ENCODE results near the gene MAMDC4.

Gene MAMDC4

DNA sequence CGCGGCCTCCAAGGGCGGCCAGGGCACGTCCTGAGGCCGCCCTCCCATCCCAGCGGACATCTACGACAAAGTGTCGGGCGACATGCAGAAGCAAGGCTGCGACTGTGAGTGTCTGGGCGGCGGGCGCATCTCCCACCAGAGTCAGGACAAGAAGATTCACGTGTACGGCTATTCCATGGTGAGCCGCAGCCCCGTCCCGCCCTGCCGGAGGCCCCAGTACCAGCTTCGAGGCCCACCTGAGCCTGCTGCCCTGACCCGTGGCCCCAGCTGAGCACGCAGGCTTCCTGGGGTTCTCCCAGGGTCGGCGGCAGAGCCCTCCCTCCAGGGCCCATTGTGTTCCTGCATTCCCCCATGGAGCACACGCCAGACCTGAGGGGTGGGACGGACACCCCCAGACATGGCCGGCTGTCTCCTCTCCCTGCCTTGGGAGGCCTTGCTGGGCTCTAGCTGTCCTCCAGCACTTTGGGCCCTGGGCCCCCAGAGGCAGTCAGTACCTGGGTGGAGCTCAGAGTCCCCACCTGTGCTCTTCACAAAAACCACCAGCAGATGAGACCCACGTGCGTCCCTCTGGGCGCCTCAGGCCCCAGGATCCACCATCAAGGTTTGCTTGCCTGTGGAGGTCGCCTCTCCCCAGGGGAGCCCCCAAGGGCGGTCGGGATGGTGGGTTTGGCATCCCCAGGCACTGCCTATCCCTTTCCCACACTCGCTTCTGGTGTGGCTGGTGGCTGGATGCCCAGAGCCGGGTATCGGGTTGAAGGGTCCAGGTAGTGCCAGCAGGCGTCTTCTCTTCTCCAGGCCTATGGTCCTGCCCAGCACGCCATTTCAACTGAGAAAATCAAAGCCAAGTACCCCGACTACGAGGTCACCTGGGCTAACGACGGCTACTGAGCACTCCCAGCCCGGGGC is 1.9 kb upstream of the MAMDC4 start:
- H3K27me3 Mint-ChIP-seq, result peaks cover 3% of the 10 kb centered on the region
- H3K4me1 Mint-ChIP-seq, result peaks cover 6% of the 10 kb centered on the region
- H3K36me3 Mint-ChIP-seq, result no peaks in the 10 kb centered on the region
- H3K27ac Mint-ChIP-seq, result no peak overlapping the region
- no peaks in the 10 kb centered on the region for H3K9me3 Mint-ChIP-seq
- peak overlapping the region; percentile 85 for H3K4me3 Mint-ChIP-seq

DNA sequence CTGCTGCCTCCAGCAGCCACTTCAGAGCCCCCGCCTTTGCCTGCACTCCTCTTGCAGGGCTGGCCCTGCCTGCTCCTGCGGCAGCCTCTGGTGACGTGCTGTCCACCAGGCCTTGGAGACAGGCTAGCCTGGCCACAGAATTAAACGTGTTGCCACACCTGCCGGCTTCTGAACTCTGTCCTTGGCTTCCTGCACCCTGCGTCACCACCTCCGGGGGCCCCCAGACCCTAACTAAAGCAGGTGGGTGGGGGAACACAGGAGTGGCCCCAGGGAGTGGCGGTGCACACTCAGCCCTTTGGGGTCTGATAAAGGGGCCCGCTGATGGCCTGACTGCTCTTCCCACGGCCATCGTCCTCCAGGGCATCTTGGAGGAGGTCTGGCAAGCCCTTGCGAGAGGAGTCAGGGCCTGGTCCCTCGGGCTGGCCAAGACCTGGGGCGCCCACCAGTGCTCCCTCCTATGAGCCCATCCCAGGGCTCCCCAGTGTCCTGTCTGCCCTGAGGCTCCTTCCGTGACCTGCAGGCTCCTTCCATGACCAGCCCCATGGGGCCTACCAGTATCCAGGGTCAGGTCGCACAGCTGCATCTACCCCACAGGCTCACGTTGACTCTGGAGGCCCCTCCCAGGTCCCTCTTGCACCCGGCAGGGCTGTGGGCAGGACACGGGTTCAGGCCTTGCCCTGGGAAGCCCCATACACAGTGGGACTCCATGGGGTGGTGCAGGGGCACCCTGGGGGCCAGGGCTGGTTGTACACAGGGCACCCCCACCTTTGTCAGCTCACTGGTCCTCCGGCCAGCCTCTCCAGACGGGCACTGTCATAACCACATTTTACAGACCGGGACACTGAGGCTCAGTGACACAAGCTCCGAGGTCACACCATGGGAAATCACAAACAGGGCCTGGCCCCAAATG is 1.0 kb upstream of the MAMDC4 start:
- no peak overlapping the region for H3K27ac Mint-ChIP-seq
- H3K4me3 Mint-ChIP-seq, result peak overlapping the region; percentile 54
- H3K36me3 Mint-ChIP-seq, result no peaks in the 10 kb centered on the region
- peaks cover 3% of the 10 kb centered on the region for H3K27me3 Mint-ChIP-seq
- H3K9me3 Mint-ChIP-seq, result no peaks in the 10 kb centered on the region
- H3K4me1 Mint-ChIP-seq, result peaks cover 6% of the 10 kb centered on the region

DNA sequence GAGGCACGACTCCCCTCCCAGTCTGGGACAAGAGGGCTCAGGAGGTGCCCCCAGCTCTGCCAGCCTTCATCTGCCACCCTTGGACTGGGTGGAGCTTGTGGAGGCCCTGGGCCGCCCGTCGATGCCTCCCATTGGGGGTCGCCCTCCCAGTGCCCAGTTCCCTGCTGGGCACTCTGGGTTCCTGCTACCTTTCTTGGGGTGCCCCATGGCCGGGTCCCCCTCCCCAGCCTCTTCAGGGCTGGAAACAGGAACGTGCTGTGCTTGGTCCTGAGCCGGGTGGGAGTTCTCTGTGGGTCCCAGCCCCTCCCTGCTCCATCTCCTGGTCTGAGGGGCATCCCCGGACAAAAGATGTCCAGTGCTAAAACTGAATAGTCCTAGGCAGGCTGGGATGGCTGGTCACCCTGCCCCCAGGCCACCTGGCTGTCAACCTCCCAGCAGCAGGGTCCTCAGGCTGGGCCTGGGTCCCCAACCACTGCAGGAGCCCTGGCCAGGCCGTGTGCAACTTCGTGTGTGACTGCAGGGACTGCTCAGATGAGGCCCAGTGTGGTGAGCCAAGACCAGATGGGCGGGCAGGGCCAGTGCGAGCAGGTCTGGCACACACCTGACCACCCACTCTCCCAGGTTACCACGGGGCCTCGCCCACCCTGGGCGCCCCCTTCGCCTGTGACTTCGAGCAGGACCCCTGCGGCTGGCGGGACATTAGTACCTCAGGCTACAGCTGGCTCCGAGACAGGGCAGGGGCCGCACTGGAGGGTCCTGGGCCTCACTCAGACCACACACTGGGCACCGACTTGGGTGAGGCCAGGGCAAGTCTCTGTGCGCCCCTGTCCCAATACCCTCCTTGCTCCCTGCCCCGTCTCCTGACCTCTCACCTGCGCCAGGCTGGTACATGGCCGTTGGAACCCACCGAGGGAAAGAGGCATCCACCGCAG is 784 bp downstream of the MAMDC4 start:
- H3K4me1 Mint-ChIP-seq, result peaks cover under 1% of the 10 kb centered on the region

GRCh38 chr9:136853596-136854112 is 1.5 kb downstream of the MAMDC4 start:
- no peak overlapping the region for H3K4me3 Mint-ChIP-seq
- no peaks in the 10 kb centered on the region for H3K9me3 Mint-ChIP-seq
- H3K27me3 Mint-ChIP-seq, result no peaks in the 10 kb centered on the region
- no peaks in the 10 kb centered on the region for H3K4me1 Mint-ChIP-seq
- H3K36me3 Mint-ChIP-seq, result no peaks in the 10 kb centered on the region
- H3K27ac Mint-ChIP-seq, result no peak overlapping the region

More for the DNA sequence above, 784 bp downstream of the MAMDC4 start:
- no peak overlapping the region for H3K4me3 Mint-ChIP-seq
- H3K27me3 Mint-ChIP-seq, result no peaks in the 10 kb centered on the region
- no peak overlapping the region for H3K27ac Mint-ChIP-seq
- H3K36me3 Mint-ChIP-seq, result no peaks in the 10 kb centered on the region
- no peaks in the 10 kb centered on the region for H3K9me3 Mint-ChIP-seq

- no peaks in the 10 kb centered on the region for H3K36me3 Mint-ChIP-seq
- H3K9me3 Mint-ChIP-seq, result no peaks in the 10 kb centered on the region
- no peak overlapping the region for H3K27ac Mint-ChIP-seq
- no peaks in the 10 kb centered on the region for H3K27me3 Mint-ChIP-seq
- no peaks in the 10 kb centered on the region for H3K4me1 Mint-ChIP-seq
- no peak overlapping the region for H3K4me3 Mint-ChIP-seq
These were observed 2.1 kb downstream of the MAMDC4 start for GRCh38 chr9:136854113-136854841.

DNA sequence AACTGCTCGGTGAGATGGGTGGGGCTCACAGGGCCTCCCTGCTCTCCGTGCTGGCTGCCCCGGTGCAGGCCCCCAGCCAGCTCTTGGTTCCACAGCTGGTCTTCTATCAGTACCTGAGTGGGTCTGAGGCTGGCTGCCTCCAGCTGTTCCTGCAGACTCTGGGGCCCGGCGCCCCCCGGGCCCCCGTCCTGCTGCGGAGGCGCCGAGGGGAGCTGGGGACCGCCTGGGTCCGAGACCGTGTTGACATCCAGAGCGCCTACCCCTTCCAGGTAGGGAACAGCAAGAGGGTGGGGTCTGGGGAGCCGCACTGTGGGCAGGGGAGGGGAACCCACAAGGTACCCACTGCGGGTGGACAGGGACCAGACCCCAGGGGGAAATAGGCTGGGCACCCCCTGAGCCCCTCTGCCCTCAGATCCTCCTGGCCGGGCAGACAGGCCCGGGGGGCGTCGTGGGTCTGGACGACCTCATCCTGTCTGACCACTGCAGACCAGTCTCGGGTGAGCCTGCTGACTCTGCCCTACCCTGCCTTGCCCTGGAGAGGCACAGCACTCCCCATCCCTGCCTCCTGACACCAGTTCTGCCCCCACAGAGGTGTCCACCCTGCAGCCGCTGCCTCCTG is 2.8 kb downstream of the MAMDC4 start:
- no peaks in the 10 kb centered on the region for H3K4me1 Mint-ChIP-seq
- H3K36me3 Mint-ChIP-seq, result no peaks in the 10 kb centered on the region
- no peak overlapping the region for H3K4me3 Mint-ChIP-seq
- no peaks in the 10 kb centered on the region for H3K9me3 Mint-ChIP-seq
- no peak overlapping the region for H3K27ac Mint-ChIP-seq
- H3K27me3 Mint-ChIP-seq, result no peaks in the 10 kb centered on the region

GRCh38 chr9:136855461-136856078 is 3.4 kb downstream of the MAMDC4 start:
- no peaks in the 10 kb centered on the region for H3K4me1 Mint-ChIP-seq
- no peaks in the 10 kb centered on the region for H3K27me3 Mint-ChIP-seq
- no peaks in the 10 kb centered on the region for H3K9me3 Mint-ChIP-seq
- no peaks in the 10 kb centered on the region for H3K36me3 Mint-ChIP-seq
- no peak overlapping the region for H3K27ac Mint-ChIP-seq
- no peak overlapping the region for H3K4me3 Mint-ChIP-seq

DNA sequence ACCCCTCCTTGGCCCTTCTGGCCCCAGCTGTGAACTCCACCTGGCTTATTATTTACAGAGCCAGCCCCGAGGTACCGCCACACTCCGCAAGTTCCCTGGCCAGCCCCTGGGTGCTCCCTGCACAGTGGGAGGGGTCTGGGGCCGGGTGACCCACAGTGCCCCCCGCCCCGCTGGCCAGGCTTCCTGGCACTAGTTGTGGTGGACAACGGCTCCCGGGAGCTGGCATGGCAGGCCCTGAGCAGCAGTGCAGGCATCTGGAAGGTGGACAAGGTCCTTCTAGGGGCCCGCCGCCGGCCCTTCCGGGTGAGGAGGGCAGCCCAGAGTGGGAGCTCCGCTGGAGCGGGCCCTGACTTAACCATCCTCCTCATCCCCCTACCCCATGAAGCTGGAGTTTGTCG is 3.9 kb downstream of the MAMDC4 start:
- H3K36me3 Mint-ChIP-seq, result no peaks in the 10 kb centered on the region
- H3K27me3 Mint-ChIP-seq, result no peaks in the 10 kb centered on the region
- no peak overlapping the region for H3K4me3 Mint-ChIP-seq
- no peak overlapping the region for H3K27ac Mint-ChIP-seq
- no peaks in the 10 kb centered on the region for H3K4me1 Mint-ChIP-seq
- H3K9me3 Mint-ChIP-seq, result no peaks in the 10 kb centered on the region

DNA sequence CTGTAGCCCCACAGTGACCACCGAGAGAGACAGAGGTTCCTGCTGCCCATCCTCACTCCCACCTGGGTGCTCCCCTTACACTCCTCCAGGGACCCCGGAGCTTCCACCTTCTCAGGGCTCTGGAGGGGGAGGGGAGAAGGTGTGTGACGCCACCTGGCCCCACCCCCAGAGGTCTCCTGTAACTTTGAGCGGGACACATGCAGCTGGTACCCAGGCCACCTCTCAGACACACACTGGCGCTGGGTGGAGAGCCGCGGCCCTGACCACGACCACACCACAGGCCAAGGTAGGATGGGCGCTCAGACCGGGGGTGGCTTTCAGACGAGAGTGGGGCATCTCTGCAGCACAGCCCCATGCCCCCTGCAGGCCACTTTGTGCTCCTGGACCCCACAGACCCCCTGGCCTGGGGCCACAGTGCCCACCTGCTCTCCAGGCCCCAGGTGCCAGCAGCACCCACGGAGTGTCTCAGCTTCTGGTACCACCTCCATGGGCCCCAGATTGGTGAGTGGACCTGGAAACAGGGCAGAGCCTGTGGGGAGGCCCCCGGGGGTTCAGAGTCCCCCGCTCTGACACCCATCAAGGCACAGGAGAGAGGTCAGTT is 4.5 kb downstream of the MAMDC4 start:
- Mint-ChIP-seq H3K9me3 (no peaks in the 10 kb centered on the region), H3K4me3 (no peak overlapping the region), H3K27me3 (no peaks in the 10 kb centered on the region)

DNA sequence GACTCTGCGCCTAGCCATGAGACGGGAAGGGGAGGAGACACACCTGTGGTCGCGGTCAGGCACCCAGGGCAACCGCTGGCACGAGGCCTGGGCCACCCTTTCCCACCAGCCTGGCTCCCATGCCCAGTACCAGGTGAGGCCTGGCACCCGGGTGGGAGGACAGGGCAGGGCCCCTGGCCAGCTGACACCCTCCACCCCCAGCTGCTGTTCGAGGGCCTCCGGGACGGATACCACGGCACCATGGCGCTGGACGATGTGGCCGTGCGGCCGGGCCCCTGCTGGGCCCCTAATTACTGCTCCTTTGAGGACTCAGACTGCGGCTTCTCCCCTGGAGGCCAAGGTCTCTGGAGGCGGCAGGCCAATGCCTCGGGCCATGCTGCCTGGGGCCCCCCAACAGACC is 5.0 kb downstream of the MAMDC4 start:
- H3K27ac Mint-ChIP-seq, result no peak overlapping the region
- H3K4me3 Mint-ChIP-seq, result no peak overlapping the region
- no peaks in the 10 kb centered on the region for H3K27me3 Mint-ChIP-seq
- no peaks in the 10 kb centered on the region for H3K4me1 Mint-ChIP-seq
- no peaks in the 10 kb centered on the region for H3K36me3 Mint-ChIP-seq
- H3K9me3 Mint-ChIP-seq, result no peaks in the 10 kb centered on the region

More for the DNA sequence above, 4.5 kb downstream of the MAMDC4 start:
- Mint-ChIP-seq H3K4me1 (no peaks in the 10 kb centered on the region), H3K27ac (no peak overlapping the region), H3K36me3 (no peaks in the 10 kb centered on the region)

GRCh38 chr9:136857581-136858412 is 5.7 kb downstream of the MAMDC4 start:
- no peak overlapping the region for H3K4me3 Mint-ChIP-seq
- H3K9me3 Mint-ChIP-seq, result no peaks in the 10 kb centered on the region
- no peaks in the 10 kb centered on the region for H3K36me3 Mint-ChIP-seq
- no peak overlapping the region for H3K27ac Mint-ChIP-seq
- no peaks in the 10 kb centered on the region for H3K4me1 Mint-ChIP-seq
- H3K27me3 Mint-ChIP-seq, result no peaks in the 10 kb centered on the region

- Mint-ChIP-seq H3K36me3 (no peaks in the 10 kb centered on the region), H3K4me3 (no peak overlapping the region), H3K27ac (no peak overlapping the region), H3K4me1 (no peaks in the 10 kb centered on the region), H3K9me3 (no peaks in the 10 kb centered on the region), H3K27me3 (no peaks in the 10 kb centered on the region)
These were observed 6.3 kb downstream of the MAMDC4 start for GRCh38 chr9:136858452-136858843.
